GM21367 (cell line): Measurements from ENCODE around the gene LAMA2.

Experiments used
- ATAC-seq: cut with Tn5 transposase; IDR thresholded peaks from one replicate; pipeline ENCODE4 v1.9.1; 2021; ENCODE audit not compliant: unreplicated experiment

LAMA2 gene

GRCh38 chr6:129179283-129179682 is 296.3 kb downstream of the LAMA2 start:
- no peak for ATAC-seq

GRCh38 chr6:129181001-129181400 is 298.1 kb downstream of the LAMA2 start:
- ATAC-seq, result no peak

- no peak for ATAC-seq
Measured at GRCh38 chr6:129183187-129183591, 300.3 kb downstream of the LAMA2 start.

GRCh38 chr6:129183681-129184301 is 300.9 kb downstream of the LAMA2 start:
- ATAC-seq, result no peak

- no peak for ATAC-seq
Measured at GRCh38 chr6:129184324-129184723, 301.4 kb downstream of the LAMA2 start.

- no peak for ATAC-seq
Measured at GRCh38 chr6:129184808-129185366, 301.9 kb downstream of the LAMA2 start.

GRCh38 chr6:129186988-129187387 is 304.1 kb downstream of the LAMA2 start:
- ATAC-seq, result no peak

GRCh38 chr6:129188306-129188705 is 305.4 kb downstream of the LAMA2 start:
- ATAC-seq, result no peak

GRCh38 chr6:129188795-129189194 is 305.9 kb downstream of the LAMA2 start:
- no peak for ATAC-seq

- no peak for ATAC-seq
Measured at GRCh38 chr6:129189266-129189665, 306.3 kb downstream of the LAMA2 start.

- no peak for ATAC-seq
Measured at GRCh38 chr6:129191235-129191634, 308.3 kb downstream of the LAMA2 start.

GRCh38 chr6:129192458-129192989 is 309.6 kb downstream of the LAMA2 start:
- ATAC-seq, result no peak

- ATAC-seq, result no peak
Measured at GRCh38 chr6:129194306-129194941, 311.5 kb downstream of the LAMA2 start.

GRCh38 chr6:129195161-129195560 is 312.2 kb downstream of the LAMA2 start:
- ATAC-seq, result no peak

GRCh38 chr6:129195643-129196042 is 312.7 kb downstream of the LAMA2 start:
- ATAC-seq, result no peak

GRCh38 chr6:129197154-129197553 is 314.2 kb downstream of the LAMA2 start:
- ATAC-seq, result no peak

GRCh38 chr6:129200151-129200550 is 317.2 kb downstream of the LAMA2 start:
- ATAC-seq, result no peak

- ATAC-seq, result no peak
Measured at GRCh38 chr6:129203190-129203900, 320.4 kb downstream of the LAMA2 start.

GRCh38 chr6:129206821-129207220 is 323.9 kb downstream of the LAMA2 start:
- ATAC-seq, result no peak

- no peak for ATAC-seq
Measured at GRCh38 chr6:129207832-129208231, 324.9 kb downstream of the LAMA2 start.

- ATAC-seq, result no peak
Measured at GRCh38 chr6:129208415-129209034, 325.6 kb downstream of the LAMA2 start.
